GF-D8 (cell line): ENCODE measurements around the gene NDST1.

Source experiments
- DNase-seq: peaks from one replicate; lab custom pipeline; 2025; lab: John Stamatoyannopoulos, UW

NDST1 gene

GRCh38 chr5:150570333-150570732 lies 62.4 kb downstream of the NDST1 start:
- no peak for DNase-seq

- no peak for DNase-seq
These were observed 63.9 kb downstream of the NDST1 start for GRCh38 chr5:150571836-150572235.

GRCh38 chr5:150573216-150573615 lies 65.3 kb downstream of the NDST1 start:
- DNase-seq: no peak

GRCh38 chr5:150573867-150574817 lies 66.2 kb downstream of the NDST1 start:
- no peak for DNase-seq

- no peak for DNase-seq
These were observed 67.1 kb downstream of the NDST1 start for GRCh38 chr5:150574818-150575547.

GRCh38 chr5:150575745-150576448 lies 68.0 kb downstream of the NDST1 start:
- DNase-seq: no peak

- DNase-seq: no peak
These were observed 68.6 kb downstream of the NDST1 start for GRCh38 chr5:150576449-150576949.

GRCh38 chr5:150577378-150578139 lies 69.6 kb downstream of the NDST1 start:
- DNase-seq: no peak

GRCh38 chr5:150578781-150579461 lies 71.0 kb downstream of the NDST1 start:
- DNase-seq: no peak

- DNase-seq: no peak
These were observed 71.8 kb downstream of the NDST1 start for GRCh38 chr5:150579462-150580400.

GRCh38 chr5:150580917-150581316 lies 73.0 kb downstream of the NDST1 start:
- DNase-seq: no peak

- DNase-seq: no peak
These were observed 74.5 kb downstream of the NDST1 start for GRCh38 chr5:150582241-150583109.

GRCh38 chr5:150583541-150584225 lies 75.8 kb downstream of the NDST1 start:
- no peak for DNase-seq

- DNase-seq: no peak
These were observed 76.8 kb downstream of the NDST1 start for GRCh38 chr5:150584556-150585335.

GRCh38 chr5:150585781-150586341 lies 77.9 kb downstream of the NDST1 start:
- DNase-seq: no peak

- no peak for DNase-seq
These were observed 79.1 kb downstream of the NDST1 start for GRCh38 chr5:150587016-150587415.
